Esophagus mucosa (tissue), 1 donor: ENCODE results near the gene PMP22. TPM values are rescaled to one million over a fixed set of nuclear protein-coding genes. Genes with fewer than 3 reads are reported as not detected.

Source experiments
- ATAC-seq: fragments of 200-7000 bp; cut with Tn5 transposase; one replicate; pipeline ENCODE4 v1.9.1; 2020
- total RNA-seq: library from RNA; stranded (reverse); gene quantifications from one replicate; pipeline ENCODE4 v1.2.4, GENCODE V29; 2023
- donor health status: DM: yes; HTN: yes; CAD: no.

PMP22 gene
- 6.3 TPM for total RNA-seq

DNA sequence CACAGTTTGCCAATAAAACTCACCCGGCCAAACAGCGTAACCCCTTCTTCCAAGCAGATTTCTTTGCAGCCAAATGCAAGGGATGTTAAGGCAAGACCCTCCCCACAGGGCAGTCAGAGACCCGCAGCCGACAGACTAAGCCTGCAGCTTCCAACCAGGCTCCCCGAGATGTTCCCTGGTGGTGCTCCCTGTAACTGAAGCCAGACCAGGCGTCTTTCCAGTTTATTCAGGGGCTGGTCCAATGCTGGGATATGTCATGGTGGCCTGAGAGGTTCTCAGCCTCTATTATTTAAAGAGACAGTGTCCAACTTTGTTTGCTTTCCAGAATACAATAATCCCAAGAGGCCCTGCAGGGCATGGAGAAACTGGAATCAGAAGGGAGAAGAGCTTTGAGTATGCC lies at the start of gene PMP22:
Gene PMP22, minus strand, starts transcription at position 196 of the 400 bp plus-strand sequence. CDS start 4,599 bp downstream, outside the sequence.
- ATAC-seq: no peak

DNA sequence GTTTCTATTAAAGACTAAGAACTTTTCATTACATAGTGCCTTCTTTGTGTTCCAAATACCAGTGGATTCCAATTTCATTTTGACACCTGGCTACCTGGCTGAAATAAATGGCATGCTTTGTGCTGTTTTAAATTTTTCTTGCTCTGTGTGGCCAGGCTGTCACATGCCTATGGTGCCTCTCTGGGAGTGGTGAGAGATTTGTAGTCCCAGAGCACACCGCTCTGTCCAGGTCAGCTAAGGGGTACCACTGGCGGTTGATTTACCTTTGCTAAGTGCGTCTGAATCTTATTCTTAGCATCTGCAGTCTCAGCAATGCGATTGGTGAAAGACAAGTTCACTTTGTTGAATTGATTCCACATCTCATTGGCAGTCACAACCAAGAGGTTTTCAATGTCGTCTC lies 46.9 kb upstream of the PMP22 start:
- ATAC-seq: no peak

DNA sequence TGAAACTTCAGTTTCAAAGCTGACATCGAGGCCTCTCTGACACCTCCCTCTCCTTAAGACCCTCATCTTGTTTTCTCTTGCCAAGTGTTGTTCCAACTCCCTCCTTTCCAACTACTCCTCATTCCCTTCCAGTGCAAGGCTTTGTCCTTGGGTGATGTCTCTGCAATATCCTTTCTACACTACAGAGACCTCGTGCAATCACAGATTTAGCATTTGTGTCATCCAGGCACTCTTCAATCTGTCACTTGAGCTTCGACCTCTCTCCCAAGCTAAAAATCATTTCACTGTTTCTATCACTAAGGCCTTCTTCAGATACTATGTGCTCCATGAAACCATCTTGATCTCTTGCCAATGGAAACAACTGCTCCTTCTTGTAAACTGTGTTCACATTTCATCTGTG lies 44.7 kb upstream of the PMP22 start:
- no peak for ATAC-seq

DNA sequence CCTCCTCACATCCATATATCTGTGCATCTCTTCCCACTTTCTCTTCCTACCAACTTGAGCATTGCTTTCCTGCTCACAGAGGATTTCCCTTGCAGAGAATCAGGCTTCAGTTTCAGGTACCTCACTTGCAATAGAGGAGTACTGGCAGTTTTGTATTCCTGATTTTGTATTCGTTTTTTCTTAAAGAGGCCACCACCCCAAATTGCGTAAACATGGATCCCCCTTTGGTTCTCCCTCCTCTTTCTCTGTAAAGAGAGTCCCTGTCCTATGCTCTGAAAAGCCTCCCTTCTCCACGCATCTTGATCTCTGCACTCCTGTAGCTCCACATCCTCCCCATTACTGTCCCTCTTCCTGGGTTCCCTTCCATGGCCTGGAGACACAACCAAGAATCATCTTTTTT lies 44.1 kb upstream of the PMP22 start:
- ATAC-seq: no peak

DNA sequence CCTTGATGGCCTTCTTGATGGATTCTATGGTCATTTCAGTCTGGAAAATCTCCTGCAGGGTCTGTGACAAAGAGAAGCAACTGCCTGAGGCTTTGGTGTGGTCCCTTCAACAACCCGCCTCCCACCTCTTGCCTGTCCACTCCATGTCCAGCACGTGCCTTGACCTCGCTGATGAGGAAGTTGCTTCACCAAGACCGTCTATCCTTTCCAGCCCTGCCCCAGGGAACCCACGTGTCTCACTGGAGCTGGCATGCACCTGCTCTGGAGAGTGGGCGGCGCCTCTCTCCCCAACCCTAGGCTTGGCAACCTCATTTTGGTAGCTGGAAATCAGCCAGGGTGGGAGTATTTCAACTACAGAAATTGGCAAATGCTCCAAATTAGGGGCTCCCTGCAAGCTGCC lies 43.6 kb upstream of the PMP22 start:
- ATAC-seq: no peak

DNA sequence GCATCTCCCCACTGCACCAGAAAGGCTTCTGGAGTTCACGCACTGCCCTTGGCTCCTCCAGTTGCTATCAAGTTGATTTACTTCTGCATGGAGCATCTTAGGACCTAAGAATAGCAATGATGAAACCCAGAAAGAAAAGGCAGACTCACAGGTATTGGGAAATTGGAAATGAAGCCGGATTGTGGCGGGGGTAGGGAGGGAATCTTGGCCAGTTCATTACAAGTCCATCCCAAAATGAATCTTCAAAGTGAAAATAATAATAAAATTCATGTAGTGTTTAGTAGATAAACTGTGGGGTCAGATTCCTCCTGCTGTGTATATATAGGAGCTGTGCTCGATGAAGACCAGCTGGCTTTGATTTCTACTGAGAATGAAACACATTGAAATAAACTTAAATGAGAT lies 42.6 kb upstream of the PMP22 start:
- ATAC-seq: no peak

DNA sequence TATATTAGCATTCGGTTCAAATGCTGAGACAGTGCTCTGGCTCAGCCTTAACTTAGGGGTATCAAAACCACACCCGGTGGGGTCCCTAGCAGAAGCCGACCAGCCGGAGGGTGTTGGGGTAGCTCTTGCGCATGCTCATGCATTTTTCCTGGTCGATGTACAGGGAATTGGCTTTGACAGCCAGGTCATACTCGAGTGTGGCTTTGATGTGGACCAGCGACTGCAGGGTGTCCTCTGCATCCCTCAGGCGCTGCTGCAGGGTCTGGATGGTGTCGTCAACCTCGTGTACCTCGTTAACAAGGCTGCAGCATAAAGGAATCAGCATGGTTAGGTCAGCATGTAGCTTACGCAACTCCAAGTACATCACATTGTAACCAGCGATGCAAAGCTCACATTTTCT lies 38.7 kb upstream of the PMP22 start:
- ATAC-seq: no peak

DNA sequence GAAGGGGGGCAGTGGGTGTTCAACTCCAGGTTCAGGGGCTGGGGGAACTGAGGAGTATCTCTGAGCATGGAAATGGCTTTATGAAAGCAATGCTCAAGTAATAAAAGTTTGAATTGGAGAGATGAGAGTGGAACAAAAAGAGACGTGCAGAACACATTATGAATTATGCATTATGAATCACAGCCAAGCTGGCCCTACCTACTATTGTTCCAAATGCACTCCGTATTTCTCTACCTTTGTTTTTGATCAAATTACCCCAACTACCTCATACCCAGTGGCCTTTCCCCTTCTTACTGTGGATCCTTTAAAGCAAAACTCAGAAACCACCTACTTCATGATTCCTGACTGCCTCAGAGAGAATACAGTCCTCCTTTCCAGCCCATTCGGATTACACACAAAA lies 38.1 kb upstream of the PMP22 start:
- peak; percentile 37 for ATAC-seq

DNA sequence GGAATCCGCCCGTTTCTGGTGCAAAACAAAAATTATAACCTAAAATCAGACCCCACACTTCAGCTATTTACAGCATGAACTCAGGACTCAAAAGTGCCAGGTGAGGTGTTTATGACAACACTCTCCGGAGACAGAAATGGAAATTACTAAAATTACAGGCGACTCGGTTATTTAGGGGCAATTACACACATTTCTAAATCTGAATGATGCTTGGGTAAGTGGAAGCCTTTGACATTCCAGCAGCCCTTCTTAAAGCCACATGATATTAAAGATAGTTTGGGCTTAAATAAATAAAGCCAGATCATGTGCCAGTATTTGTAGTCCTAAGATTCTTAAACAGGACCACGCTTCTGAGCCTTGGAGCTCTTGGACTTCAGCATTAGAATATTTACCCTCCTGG lies 36.7 kb upstream of the PMP22 start:
- no peak for ATAC-seq

DNA sequence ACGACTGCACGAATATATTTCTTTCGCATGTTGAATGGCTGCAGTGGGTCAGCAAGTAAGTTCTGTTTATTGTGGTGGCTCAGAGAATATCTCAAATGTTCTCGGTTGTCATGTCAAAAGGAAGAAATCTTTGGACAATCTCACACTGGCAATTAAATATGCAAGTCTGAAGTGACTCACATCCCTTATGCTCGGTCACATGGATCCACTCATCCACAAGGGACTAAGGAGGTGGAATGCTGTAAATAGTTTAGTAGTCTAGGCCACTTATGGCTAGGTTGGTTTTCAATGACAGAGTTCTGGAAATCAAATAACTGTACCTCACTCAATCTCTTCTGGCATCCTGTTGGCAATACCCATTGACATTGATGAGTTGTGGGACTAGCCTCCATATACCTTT lies 33.0 kb upstream of the PMP22 start:
- no peak for ATAC-seq

DNA sequence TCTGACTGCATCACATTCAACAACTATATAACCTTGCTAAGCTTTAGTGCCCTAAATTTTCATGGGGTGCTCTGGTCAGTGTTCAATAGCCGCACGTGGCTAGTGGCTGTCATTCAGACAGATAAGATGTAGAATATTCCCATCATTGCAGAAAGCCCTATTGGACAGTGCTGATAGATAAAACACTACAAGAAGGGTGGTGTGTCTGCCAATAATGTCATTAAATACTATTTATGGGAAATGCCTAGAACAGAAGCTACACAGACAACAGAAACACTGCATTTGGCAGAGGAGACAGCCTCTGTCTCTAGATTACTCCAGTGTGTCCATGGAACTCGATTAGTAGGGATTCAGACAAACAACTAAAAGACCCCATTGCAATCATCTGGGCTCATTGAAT lies 28.4 kb upstream of the PMP22 start:
- no peak for ATAC-seq

DNA sequence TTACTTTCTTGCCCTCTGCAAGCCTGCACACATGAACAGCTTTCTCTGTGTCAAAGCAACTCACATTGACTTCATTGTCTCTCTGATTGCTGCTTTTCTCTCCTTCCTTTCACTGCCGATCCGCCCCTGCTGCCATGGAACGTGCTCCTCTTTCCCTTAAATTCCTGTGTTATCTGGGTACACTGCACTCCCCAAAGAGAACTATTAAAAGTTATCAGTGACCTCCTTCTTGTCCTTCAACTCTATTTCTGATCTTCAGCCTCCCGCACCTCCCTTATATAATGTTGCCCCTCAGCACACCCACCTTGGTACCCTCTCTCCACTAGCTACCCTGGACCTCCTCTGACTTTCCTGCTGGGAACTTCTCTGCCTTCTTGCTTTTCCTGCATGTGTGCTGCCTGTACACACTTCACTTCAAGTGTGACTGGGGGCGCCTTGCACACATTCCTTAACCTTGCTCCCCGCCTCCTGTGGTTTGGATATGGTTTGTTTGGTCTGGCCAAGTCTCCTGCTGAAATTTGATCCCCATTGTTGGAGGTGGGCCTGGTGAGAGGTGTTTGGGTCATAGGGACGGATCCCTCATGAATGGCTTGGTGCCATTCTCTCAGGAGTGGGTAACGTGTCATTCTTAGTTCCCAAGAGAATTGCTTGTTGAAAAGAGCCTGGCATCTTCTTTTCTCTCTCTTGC lies 26.7 kb upstream of the PMP22 start:
- ATAC-seq: no peak

DNA sequence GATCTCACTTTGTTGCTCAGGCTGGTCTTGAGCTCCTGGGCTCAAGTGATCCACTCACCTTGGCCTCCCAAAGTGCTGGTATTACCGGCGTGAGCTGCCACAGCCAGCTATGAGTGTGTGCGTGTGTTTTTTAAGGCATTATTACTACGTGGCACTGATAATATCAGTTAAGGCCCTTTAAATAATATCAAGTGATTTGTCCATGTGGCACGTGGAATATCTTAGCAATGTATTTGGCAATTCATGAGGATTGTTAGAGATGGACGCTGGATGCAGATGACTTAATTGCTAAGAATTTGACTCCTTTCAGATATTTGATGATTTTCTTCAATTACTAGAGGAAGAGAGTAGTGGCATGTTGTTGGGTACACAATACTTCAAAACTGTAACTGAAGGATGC lies 25.5 kb upstream of the PMP22 start:
- no peak for ATAC-seq

DNA sequence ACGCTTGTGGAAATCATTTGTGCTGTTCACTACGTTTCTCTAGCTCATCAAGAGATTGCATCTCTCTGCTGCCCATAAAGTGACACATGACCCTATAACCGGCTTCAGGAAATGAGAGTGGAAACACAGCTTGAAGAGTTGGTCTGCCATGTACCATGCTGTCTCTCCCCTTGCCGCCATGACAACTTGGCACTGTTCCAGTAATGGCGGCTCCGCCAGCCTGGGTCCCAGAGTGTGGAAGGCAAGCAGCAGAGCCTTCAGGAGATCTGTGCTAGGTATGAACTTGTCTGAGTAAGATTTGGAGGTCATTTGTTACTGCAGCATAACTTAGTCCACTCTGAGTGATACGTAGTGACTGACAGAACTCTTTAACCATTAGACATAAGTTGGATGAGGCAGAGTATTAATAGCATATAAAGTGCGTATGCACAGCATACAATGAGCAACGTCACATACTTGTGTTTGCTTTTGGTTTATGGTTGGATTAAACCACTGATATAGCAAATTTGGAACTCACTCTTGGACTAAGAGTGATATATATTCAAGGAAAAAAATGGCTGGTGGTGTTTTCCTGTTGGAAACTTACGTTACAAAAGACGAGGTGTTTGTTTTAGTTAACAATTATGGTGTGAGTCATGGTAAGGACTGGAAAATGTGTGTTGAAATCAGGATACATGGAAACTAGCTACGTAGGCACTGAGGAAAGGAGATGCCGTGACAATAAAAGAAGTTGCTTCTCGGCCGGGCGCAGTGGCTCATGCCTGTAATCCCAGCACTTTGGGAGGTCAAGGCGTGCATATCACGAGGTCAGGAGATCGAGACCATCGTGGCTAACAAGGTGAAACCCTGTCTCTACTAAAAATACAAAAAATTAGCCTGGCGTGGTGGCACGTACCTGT lies 24.4 kb upstream of the PMP22 start:
- peak; percentile 80 for ATAC-seq

DNA sequence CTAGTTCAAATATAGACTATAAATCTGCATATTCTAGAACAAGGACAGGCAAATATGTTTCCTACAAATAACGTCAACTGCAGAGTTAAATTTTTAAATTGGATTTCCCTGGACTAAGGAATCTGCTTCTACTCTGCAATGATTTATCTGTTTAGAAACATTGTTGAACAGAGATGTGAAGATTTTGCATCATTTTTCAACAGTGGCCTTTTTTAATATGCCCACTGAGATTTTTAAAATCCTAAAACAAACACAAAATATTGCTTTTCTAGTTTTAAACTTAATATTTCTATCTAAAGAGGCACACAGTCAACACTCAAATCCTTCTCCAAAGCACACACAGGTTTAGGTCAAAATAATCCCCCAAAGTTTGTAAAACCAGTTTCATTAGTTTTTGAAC lies 23.7 kb upstream of the PMP22 start:
- no peak for ATAC-seq

DNA sequence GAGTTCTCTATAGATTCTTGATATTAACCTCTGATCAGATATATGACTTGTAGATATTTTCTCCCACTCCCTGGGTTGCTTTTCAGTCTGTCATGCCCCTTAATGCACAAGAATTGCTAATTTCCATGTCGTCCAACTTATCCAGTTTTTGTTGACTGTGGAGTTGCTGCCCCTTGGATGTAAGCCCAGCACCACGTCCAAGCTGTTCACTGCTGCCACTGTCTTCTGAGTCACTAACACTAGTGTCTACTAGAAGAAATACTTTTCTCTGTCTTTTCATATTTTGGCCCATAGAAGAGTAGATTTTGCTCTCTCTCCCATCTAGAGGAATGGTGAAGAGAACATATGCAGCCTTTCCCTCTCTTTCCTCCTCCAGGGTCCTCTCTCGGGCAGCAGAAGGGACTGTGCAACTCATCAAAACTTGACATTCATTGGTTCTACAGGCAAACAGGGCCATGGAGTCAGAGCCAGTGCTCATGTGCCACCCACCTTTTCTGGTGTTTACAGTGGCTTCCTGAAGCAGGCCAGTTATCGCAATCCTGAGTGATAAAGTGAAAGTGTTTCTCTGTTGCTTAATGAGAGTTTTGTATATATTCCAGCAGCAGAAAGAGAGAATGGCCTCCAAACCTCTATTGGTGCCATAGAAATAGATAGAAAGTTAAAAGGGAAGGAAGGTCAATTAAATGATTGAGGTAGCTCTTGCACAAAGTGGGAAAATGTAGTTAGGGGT lies 22.6 kb upstream of the PMP22 start:
- no peak for ATAC-seq

DNA sequence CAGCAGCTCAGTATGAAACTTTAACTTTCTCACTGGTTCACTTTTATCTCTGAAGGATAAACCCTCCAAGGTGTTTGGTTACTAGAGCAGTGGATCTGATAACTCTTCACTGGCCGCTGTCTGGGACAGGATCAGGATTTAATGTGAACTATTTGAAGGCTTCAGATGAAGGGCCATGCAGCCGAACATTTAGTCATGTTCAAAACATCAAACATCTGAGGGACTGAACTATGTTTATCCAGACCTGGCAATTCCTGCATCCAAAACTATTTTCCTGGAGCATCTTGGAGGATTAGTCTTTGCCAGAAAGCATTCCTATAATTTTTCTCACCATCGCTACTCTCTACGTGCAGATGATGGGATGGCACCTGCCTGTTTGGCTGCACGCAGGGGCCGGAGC lies 20.3 kb upstream of the PMP22 start:
- no peak for ATAC-seq

DNA sequence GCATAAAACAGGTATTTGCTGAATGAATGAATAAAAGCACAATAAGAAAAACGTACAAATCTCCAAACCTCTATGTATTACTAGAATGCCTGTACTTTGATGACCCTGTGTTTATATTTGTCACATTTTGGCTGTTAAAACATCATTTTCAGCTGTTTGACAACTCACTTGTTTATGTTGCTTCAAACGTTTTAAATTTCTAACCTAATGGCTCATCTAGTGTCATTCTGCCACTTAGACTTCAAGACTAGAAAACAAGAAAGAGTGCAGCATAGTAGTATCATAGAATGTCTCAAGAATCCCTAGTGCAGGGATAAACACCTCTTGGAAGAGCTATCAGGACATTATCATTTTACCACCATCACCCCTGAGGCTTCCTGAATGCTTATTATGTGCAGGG lies 19.4 kb upstream of the PMP22 start:
- ATAC-seq: no peak

DNA sequence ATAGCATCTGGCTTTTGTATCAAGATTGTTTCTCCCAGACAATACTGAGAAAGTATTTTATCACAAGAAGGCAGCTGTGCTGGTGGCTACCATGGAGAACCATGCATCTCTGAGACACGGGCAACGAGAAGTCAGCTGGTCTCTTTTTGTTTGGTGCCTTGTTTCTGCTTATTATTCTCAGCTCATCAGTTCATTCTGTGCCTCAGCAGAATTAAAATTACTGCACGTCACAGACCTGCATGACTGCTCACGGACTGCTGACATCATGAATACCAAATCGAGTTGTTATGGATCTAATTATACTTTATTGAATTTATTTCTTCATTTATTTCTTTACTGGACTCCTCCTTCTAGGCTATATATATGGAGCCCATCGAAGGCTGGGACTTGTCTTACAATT lies 19.0 kb upstream of the PMP22 start:
- ATAC-seq: no peak

DNA sequence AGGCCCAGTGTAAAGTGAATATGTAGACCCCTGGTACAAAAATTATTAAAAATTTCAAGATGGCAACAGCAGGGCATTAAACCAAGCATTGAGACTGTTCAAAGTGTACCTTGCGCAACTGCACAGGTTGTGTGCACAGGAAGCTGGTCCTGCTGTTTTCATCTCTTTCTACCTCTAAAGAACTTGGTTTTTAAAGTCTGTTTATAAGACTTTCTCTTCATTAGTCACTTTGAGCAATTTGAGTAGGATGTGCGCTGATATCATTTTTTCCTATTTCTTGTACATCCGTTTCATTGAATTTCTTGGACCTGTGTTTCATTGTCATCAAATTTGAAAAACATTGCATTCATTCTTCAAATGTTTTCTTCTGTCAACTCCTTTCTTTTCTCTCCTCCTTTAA lies 16.8 kb upstream of the PMP22 start:
- ATAC-seq: no peak

DNA sequence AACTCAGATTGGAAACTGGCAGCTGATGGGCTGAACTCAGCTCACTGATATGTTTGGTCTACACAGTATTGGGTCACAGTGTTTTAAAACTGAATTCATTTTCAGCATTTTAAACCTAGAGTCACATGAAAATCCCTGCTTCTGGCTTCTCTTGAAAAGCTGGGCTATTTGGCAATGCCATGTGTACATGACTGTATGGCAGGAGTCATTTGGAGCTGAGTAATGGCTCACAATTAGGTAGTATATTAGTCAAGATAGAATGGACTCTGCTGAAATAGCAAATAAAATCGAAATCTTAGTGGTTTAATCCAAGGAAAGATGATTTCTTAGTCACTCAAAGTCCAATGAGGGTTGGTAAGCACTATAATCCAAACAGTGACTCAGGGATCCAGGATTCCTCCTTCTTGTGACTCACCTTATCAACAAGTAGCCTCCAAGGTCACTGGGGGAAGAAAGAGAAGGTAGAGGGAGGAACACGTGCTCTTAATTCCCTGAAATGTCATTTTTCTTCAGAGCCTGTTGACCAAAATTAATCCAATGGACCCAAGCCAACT lies 13.9 kb upstream of the PMP22 start:
- peak; percentile 94 for ATAC-seq

DNA sequence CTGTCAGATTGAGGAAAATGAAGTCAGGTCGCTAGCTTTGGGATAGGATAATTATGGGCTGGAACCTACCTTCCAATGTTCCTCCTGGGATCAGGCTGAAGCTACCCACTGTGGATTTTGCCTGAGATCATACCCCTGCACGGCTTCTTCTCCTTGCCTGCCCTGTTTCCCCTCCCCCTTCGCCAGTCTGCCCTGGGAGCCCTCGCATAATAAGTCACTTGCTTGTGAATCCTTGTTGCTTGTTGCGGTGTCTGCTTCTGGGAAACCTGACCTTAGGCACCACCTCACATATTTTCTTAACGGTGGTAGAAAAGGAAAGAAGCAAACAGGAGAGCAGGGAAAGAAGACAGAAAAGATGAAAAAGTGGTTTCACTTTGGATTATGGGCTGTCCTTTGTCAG lies 13.3 kb upstream of the PMP22 start:
- no peak for ATAC-seq

DNA sequence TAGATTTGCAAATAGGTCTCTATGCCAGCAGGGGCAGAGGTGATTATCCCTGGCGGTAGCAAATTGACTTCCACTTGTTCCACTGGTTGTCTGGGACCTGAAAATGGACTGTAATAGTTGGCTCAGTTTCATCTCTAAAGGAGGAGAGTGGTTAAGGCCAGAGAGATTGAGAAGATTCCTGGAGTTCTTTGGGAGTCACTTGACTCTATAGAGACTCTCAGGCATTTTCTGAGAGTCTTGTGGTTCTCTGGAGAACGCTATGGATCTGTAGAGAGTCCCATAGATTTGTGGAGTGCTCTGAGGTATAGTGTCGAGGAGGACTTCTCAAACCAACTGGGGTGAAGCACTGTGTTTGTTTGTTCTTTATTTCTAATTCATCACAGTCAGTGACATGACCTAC lies 8.9 kb upstream of the PMP22 start:
- no peak for ATAC-seq
